HPDE6-E6E7 (cell line): ENCODE measurements around the gene TNS1.
A peak's percentile ranks its signal among the peaks of the same experiment; 100 is the strongest.

Experiments
- DNase-seq: peaks from one replicate; pipeline ENCODE4 v3.0.0; 2011; ENCODE audit warnings: missing footprints; ENCODE audit errors: extremely low spot score

Gene TNS1

DNA sequence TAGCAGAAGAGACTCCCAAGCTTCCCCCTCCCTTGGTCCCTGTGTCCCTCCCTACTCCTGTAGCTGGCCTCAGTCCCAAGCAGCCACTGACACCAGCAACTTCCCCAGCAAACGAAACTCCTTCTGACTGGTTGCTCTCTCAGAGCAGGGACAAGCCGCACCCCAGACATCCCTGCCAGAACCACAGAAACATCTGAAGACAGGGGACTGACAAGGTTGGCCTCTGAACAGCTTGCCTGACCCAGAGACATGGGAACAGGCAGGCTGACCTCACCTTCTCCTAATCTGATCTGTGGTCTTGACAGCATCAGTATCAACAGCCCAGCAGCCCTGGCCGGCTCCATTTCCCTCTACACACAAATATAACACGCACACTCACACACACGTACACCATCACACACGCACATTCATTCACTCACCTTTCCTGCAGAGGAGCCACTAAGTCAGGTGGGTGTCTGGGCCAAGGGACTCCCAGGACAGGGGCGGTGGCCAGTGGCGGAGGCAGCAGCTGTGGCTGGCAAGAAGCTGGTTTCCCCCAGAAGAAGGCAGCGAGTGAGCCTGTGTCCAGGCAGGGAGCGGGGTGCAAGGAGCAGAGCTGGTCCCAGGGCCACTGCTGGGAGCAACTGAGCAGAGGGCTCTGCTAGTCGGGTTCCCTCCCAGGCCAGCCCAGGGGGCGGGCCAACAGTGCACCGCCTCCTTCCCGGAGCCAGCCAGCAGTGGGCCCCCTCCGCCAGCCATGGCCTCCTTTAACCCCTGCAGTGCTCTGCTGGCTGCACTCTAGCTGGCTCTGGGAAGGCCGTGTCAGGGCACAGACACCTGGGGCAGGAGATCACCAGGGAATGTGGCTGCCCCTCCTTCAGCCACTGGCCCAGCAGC is 59.1 kb downstream of the TNS1 start:
- peak; percentile 39 for DNase-seq

DNA sequence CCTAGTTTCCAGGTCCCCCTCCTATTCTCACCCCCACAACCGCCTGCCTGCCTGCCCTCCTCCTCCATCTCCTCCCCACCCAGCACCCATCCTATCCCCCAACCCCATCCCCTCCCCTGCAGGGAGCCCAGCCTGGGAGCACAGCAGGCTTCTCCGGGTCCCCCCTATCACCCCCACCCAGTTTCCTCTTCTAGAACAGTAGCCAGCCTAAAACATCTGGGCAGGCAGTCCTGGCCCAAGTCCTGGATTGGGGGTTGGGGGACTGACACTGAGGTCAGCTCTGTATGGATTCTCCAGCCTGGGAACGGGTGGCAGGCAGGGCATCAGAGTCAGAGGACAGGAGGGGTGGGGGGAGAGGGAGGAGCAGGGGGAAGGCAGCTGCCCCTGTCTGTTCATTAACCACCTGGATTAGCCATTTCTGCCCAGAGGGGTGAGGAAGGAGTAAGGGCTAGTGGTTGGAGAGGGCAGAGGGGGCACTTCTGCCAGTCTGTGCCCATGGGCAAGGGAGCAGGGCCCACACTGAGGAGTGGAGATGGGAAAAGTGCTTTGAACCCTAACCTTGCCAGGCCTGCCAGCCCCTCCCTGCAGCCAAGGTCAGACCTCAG is 60.0 kb downstream of the TNS1 start:
- no peak for DNase-seq

DNA sequence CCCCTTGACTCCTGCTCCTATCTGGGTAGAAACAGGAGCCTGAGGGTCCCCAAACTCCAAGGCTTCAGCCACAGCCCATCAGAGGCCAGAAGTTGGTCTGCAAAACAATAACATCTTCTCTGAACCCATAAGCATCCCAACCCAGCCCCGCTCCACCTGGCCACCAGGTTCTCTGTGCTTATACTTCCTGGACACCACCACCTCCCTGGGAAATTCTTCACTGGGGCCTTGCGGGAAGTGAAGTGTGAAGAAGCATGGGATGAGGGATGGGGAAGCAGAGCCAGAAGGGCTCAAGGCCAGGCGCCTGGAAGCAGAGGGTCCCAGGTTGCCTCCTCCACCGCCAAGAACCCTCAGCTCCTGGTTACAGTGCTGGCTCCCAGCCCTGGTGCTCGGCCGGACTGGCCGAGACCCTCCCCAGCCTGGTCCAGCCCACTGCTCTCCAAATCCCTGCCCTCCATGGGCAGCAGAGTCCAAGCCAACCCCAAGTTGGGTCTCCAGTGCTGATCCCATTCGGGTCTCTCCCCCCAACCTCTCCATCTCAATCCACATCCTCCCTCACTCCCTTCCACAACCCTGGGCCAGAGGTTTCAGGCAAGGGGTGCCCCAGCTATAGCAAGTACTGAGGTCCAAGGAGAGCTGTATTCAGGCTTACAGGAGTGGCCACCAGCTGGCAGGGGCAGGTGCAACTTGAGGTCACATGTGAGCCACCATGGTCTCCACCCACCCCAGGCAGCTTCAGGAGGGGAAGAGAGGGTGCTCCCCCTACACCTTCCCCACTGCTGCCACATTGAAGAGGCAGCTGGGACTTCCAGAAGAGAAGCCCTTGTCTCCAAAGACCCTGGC is 60.7 kb downstream of the TNS1 start:
- DNase-seq, result no peak

DNA sequence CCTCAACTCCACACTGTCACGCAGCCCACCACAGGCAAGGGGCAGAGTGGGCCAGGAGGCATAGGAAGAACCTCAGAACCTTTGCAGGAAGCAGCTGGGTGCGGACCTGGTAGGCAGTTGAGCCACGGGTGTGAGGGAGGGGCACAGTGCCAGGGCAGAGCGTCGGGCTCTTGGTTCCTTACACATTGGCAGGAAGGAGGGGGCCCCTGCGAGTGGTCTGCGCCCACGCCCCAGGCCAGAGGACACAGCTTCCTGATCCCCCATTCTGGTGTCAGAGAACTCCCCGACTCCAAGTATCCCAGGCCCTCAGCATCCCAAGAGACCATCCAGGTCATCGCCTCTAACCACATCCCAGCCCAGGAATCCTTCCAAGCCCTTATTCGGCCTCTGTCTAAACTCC is 61.5 kb downstream of the TNS1 start:
- DNase-seq, result no peak

DNA sequence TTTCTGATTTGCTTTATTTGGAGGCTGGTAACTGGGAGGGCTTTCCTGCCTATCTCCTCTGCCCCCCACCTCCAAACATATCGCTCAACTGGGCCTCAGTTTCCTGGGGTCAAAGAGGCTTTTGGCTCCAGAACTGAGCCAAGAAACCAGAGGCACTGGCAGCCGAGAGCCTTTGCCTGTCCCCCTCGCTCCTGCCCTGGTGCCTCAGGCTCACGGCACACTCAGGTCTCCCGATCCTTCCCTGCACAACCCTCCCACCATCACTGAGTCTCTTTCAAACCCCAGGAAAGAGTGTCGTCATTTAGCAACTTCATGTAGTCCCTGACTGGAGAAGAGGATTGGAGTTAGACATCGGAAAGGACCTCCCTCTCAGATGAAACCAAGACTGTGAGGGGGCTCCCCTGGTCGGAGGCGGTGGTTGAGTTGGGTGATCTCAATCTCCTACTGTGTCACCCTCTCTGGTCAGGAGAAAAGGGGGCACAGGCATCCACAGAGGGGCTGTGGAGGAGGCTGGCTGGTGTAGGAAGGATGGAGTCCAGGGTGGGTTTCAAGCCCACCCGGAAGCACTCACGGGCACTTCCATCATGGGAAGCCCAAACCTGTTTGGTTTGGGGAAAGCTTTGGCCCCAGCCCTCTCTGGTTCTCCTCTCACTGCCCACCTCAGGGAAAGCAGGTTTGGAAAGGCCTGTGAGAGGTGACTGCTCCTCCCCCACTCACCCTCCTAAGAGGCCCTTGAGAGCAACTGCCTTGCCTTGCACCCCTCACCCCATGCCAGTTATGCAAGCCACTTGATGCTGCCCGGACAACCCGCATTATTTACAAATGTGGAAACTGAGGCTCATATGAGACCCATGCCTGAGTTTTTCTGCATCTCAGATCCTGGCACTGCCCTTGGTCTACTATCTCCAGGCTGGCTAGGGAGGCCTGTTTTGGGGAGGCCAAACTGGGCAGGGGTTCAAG is 62.3 kb downstream of the TNS1 start:
- no peak for DNase-seq

DNA sequence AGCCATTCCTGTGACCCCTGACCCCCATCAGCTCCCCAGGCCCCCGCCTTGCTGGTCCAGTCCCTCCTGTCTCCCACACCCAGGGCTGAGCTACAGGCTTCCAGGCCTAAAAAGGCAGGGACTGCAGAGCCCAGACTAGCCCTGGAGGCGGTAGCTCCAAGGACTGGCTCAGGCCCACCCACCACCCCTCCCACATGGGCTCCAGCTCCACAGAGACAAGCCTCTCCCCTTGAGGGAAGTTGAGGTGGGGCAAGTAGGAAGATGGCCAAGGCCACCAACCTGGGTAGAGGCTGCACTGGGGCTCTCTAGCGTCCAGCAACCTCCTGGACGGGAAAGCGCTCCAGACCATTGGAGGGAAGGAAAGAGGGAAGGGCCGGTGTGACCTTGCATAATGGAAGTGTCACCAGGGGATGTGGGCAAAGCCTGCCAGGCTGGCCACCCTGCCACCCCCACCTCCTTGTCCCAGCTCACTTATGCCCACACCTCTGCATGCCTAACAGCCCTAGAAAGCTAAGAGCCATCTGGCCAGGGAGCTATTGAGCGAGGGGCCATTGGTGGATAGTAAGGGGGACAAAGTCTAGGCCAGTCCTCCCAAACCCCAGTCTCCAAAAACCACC is 63.1 kb downstream of the TNS1 start:
- DNase-seq, result no peak

DNA sequence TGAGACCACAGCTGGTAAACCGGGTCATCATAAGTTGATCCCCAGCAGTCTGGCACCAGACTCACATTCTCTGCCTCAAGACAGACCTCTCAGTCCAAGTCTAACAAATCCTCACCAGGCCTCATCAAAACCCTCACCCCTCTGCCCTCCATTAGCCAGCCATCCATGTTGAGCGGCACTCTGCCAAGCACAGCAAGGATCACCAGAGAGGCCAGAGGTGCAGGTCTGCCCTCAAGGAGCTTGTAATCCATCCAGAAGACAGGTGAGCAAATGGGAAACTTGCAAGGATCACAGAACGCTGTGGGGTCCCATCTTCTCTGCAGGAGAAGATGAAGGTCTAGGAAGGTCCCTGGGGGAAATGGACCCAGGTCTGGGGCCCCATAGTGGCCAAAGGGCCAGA is 63.6 kb downstream of the TNS1 start:
- no peak for DNase-seq

DNA sequence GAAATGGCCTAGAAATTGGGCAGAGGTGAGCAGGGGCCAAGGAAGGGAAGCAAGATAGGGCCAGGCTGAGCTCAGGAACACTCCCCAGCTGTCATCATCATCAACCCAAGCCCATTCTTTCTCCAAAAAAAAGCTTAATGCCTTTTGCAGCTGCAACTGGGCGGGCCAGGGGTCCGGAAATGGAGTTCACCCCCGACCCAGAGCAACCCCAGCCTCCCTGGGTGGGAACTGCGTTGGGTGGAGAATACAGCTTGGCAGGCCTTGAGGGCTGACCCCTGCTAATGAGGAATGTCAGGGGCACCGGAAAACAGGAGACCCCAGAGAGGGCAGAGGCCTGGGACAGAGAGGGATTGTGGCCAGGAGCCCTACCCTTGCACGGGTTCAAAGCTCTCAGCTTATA is 64.8 kb downstream of the TNS1 start:
- DNase-seq, result no peak

DNA sequence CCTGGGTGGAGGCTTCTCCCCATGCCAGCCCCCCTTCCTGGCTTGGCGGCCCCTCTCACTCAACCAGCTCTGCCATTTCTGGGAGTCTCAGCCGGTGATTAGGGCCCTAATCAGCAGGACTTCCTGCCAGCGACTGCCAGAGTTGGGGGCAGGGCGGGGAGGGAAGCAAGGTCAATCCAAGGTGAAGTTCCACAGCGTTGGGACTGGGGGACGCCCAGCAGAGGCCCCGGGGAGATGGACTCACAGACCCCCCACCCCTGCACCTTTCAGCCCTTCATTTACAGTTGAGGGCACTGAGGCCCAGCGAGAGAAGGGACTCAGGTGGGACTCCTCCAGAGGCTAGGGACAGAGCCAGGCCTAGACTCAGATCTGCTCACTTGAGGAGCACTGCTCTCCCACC is 65.3 kb downstream of the TNS1 start:
- no peak for DNase-seq

DNA sequence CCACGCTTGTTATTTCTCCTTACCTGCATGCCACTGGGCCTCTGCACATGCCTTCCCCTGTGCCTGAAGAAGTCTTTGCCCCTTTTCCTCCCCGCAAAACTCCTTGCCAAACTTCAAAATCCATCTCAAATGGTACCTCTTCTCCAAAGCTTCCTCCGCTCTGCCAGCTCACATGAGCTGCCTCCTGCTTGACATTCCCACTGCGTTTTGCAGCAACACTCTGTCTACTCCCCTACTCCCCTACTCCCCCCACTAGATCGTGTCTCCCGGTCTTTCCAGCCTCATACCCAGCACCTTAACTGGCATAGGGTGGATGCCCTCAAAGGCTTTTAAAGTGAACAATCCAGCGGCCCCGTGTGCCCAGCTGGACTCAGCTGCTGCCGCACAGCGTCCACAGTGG is 65.8 kb downstream of the TNS1 start:
- DNase-seq, result no peak

DNA sequence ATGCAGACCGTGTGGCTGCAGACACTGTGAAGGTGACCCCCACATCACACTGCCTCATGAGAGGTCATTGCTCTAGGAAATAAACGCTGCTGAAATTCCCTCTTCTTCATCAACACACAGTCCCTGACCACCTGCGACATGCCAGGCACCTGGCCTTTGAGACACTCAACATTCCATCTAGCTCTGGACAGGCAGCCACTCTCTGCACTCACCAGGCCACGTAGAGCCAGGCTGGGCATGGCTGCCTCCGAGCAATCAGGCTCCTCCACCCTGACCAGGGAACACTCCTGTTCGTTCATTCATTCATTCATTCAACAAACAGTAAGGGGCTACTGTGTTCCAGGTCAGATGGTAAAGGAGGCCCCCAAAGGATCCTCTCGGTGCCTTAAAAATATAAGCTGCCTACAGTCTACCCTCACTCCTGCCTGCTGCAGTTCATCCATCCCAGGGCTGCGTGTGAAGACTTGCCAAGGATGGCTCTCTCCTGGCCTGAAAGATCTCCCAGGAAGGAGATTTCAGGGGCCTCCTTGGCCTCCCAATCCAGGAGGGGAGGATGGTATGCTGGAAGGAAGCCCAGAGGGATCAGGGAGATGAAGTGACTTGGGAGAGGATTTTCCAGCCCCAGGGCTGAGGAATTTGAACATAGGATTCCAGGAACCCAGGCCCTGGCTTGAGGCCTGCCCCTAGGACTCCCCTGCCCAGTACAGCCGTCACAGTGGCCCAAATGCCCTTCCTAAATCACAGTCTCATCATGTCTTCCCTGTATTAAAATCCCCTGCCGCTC is 66.7 kb downstream of the TNS1 start:
- no peak for DNase-seq

DNA sequence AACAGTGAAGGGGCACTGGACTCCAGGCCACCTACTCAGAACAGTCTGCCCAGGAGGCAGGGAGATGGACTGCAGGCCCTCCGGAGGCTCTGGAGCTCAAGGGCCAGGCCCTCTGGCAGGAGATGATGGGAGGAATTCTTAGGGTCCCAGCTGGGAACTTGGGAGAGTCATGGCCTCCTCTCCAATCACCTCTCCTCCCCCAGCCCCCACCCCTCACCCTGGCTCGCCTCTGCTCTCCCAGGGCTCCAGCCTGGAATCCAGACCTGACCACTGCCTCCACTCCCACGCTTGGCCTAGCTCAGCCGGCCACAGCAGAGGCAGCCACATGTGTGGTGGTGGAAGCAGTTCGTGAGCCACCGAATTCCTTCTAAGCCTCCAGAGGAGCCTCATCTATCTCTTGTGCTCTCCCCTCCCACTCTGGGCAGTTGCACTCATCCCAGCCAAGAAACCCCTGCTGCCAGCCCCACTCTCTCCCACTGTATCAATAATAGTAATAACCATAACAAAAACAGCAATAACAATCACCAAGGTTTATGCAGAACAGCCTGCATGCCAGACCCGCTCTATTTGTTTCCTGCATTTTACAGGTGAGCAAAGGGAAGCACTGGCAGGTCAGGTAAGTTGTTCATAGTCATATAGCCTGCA is 67.4 kb downstream of the TNS1 start:
- DNase-seq, result no peak

DNA sequence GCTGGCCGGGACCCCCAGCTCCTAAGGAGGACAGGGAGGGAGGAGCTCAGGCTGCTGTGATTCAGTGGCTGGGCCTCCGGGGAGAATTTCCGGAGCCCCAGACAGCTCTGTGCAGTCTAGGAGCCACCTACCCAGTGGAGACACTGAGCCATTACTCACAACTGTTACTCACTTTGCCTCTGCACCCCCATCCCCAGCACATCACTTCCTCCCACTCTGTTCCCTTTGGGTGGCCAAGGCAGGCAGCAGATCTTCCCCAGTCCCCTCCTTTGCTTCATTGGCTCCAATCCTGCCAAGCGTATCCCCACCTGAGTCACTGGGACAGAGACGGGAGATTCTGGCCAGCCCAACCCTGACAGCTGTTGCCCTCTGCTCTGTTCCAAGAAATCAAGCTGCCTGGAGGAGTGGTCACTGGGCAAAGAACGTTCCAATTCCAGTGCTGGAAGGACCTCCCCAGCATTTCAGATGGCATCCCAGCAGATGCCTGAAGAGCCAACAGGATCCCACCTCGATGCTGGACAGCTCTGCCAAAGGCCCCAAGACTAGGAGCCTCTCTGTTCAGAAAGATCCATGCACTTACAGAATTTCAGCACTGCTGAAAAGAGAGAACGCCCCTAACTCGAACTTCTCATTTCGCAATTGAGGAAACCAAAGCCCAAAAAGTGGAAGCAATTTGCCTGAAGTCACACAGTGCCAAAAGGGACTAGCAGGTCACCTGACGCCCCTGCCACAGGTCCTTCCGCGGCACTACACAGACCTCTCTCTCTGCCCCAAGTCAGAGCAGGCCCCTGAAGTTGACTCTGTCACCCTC is 68.3 kb downstream of the TNS1 start:
- peak; percentile 90 for DNase-seq

DNA sequence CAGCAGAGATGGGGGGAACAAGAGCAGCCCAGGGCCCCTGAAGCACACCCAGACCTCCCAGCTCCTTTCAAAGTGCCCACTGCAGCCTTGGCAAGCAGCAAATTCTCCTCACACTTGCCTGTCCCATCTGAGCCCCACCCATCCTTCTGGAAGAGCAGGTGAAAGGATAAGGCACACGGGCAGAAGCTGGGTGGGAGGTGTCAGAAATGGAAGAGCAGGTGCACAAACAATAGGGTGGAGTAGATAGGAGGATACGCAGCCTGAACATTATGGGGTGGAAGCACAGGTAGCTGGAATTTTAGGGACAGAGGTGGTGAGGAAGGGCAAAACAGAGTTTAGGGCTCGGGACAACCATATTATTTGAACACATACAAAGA is 69.2 kb downstream of the TNS1 start:
- DNase-seq, result no peak

DNA sequence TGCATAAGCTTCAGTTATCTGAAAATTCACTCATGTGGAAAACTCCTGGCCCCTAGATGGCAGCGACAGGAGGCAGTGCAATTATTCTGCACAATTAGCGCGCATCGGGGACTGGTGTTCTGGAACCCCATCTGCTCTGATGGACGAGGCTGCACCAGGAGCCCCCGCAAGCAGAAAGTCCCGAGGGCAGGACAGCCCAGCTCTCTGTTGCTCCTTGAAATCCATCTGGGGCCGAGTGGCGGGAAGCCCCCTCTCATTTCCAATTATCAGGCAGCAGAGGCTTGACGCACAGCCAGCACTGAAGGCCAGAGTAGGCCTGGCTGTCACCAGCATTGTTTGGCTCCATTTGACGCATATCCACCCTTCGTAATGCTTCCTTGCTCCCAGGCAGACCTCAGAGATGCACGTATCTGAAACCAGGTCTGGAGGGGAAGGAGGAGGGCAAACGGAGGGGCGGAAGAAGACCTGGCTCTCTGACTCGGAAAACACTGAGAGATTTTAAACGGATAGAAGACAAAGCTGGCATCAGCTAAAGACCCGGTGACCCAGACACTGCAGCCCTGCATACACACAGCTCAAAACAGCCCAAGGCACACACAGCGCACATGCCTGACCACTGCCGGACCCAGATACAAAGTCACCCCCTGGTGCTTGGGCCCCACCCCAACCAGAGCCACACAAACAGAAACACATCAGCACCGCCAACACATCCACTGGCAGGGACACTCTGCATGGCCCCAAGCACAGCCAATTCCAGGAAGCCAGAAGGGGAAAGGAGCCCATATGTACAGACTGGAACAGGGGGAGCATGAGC is 69.8 kb downstream of the TNS1 start:
- no peak for DNase-seq

DNA sequence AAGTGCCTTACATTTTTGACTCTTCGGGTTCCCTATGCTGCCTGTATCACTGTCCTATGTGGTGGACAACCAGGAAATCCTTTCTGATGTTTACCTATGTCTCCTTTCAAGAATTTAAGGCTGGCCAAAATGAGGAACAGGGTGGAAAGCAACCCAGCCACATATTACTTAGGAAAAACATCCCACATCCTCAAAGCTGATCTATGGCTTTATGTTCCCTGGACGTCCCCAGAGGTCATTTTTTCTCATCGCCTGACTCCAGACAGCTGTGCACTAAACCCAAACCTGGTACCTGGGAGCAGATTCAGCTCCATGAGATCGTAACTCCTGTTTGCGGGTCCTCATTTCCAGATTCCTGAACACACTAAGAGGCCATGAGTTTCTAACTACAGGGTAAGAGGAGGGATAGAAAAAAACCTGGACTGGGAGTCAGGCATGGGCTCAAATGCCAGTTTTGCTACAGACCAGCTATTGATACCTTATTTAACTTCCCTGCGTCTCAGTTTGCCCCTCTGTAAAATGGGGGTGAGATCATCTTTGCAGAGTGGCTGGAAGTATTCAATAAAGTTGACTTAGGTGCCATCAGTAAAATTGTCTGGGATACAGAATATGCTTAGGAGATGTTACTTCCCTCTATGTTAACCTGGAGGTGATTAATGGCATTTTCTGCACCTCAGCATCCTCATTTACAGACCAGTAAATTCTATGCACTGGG is 70.8 kb downstream of the TNS1 start:
- DNase-seq, result no peak
